Measurements from ENCODE around the gene TMTC2. TPM values are rescaled to one million over a fixed set of nuclear protein-coding genes. Genes with fewer than 3 reads are reported as not detected.
A peak's percentile ranks its signal among the peaks of the same experiment; 100 is the strongest.
"Not testable (repeated sequence)": the region's sequence is repeated elsewhere in the genome, so short reads cannot be mapped to it uniquely, and the experiment has no call there.

TMTC2 gene
- total RNA-seq, 1 donor from 2014 or later, result 37.3 TPM

DNA sequence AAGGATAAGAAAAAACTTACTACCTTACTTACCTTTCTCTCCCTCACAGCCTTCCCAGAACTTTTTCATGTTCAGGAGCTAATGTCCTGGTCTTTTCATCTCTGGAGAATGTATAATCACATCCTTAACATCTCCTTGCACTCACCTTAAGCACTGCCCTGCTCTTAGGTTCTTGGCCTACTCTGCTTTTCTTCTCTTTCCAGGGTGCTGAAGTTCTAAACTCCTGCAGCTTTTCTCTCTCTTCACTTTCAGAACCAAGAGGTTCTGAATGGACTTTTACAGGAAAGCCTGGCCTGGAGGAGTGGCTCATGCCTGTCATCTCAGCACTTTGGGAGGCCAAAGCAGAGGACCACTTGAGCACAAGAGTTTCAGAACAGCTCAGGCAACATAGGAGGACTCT lies 101.9 kb downstream of the TMTC2 start:
- no peak for DNase-seq (ENCODE audit: low spot score)

- no peak for DNase-seq (ENCODE audit: low spot score)
Observed at GRCh38 chr12:82789674-82790073, 103.0 kb downstream of the TMTC2 start.

GRCh38 chr12:82793751-82794281 lies 107.1 kb downstream of the TMTC2 start:
- peak; percentile 15 for DNase-seq (ENCODE audit: low spot score)

DNA sequence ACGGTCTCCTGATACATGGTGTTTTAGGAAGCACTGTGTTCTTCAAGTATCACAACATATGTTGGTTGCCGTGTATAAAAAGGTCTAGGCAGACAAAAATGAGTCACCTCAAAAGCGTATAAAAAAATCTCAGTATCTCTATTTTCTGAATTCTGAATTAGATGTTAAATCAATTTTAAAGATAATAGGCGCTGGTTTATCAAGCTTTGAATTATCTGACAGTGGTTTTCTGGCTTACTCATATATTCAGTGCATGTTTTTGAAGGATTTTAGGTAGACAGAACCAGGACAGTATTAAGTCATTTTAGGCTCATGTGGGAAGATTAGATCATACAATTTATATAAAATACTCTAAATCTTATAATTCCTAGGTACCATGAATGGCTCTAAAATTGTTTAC lies 110.8 kb downstream of the TMTC2 start:
- peak; percentile 18 for DNase-seq (ENCODE audit: low spot score)

- DNase-seq (ENCODE audit: low spot score), result no peak
Observed at GRCh38 chr12:82800185-82800584, 113.5 kb downstream of the TMTC2 start.

GRCh38 chr12:82801951-82802610 lies 115.4 kb downstream of the TMTC2 start:
- DNase-seq (ENCODE audit: low spot score), result no peak

- DNase-seq (ENCODE audit: low spot score), result no peak
Observed at GRCh38 chr12:82803201-82803600, 116.5 kb downstream of the TMTC2 start.

- DNase-seq (ENCODE audit: low spot score), result no peak
Observed at GRCh38 chr12:82804601-82805000, 117.9 kb downstream of the TMTC2 start.

GRCh38 chr12:82805004-82805403 lies 118.3 kb downstream of the TMTC2 start:
- DNase-seq (ENCODE audit: low spot score), result not testable (repeated sequence)

DNA sequence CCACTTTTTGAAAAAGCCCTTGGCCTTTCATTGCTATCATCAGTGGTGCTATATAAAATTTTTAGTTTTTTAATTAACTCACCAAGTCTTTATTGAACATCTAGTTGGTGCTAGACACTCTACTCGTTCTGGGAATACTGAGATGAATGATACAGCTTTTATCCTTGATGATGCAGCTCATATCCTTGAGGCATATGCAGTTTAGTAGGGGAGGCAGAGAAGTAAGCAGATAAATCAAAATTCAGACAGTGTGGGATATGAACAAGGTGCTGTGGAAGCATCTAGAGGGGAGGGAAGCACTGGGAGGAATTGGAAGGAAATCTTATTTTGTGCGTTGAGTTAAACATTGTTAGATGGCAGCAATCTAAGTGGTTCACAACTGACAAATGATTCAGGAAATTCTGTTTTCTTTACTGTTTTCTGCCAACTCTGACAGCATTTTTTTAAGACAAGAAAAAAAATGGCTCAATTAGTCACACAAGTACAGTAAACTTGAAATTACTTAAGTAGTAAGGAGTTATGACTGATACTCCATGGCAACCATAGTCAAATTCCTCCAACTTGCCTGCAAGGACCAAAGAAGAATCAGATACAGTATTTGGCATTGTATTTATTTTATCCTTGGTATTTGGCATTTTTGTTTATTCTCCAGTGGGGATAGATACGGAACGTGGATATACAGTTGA lies 119.2 kb downstream of the TMTC2 start:
- no peak for DNase-seq (ENCODE audit: low spot score)

- no peak for DNase-seq (ENCODE audit: low spot score)
Observed at GRCh38 chr12:82807132-82807737, 120.5 kb downstream of the TMTC2 start.

GRCh38 chr12:82810568-82810967 lies 123.9 kb downstream of the TMTC2 start:
- DNase-seq (ENCODE audit: low spot score), result no peak

DNA sequence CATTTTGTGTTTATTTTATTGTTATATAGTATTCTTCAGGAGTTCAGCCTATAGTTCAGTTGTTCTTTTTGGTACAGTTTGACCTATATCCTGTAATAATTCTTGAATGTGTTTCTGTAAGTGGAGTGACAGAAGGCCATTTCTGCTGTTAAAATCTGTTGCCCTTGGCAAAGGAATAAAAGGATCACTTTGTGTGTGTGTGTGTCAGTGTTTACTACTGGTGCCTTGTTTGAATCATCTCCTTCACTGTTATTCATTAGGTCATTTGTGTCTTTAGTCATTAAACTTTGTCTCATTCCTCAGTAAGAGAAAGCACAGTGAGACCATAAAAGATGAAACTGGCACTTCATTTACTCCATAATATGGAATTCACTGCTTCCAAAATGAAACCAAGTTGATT lies 130.7 kb downstream of the TMTC2 start:
- DNase-seq (ENCODE audit: low spot score), result no peak

DNA sequence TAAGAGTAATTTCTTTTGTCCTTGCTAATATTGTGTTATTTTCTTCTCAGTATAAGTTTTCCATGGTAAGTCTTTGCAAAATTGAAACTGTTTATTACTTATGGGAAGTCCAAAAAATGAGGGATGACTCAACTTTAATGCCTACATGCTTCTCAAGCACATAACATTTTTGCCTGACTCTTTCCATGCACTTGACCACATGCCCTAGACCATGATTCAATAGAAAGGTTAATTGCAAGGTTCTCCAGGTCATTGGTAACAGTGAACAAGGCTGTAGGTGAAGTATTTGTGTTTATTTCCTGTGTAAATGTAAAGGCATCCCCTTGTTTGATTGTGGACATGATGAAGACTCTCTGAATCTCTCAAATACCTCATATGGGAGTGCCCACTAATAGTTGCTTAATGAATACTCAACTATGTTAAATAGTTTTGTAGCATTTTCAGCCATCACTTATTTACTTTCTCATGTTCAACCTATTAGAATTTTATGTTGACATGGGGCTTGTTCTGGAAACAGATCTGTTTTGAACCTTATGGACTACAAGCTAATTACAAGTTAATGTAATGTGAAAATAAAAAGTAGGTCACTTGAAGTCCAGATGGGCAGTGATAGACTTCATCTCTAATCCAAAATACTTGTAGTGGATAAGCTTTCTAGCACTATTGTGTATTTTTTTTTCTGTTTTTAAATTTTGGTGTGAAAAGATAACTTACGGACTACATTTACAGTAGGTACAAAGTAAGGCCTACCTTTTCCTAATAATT lies 131.7 kb downstream of the TMTC2 start:
- DNase-seq (ENCODE audit: low spot score), result no peak

DNA sequence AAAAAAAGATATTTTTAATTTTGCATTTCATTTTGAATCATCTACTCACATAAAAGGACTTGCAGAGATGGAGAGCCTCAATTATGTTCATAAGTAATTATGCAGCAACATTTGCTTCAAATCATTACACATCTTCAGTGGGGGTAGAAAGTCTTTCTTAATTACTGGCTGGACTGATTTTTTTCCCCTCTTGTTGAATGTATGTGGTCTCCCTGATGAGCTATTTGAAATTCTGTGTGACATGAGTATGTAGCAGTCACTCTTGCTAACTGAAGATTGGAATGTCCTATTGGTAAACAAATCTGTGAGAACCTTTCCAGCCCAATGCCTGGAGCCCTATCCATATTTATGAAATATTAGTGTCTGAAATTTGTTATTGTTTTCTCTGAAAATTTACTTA lies 139.8 kb downstream of the TMTC2 start:
- DNase-seq (ENCODE audit: low spot score), result no peak

GRCh38 chr12:82832096-82832495 lies 145.4 kb downstream of the TMTC2 start:
- no peak for DNase-seq (ENCODE audit: low spot score)

DNA sequence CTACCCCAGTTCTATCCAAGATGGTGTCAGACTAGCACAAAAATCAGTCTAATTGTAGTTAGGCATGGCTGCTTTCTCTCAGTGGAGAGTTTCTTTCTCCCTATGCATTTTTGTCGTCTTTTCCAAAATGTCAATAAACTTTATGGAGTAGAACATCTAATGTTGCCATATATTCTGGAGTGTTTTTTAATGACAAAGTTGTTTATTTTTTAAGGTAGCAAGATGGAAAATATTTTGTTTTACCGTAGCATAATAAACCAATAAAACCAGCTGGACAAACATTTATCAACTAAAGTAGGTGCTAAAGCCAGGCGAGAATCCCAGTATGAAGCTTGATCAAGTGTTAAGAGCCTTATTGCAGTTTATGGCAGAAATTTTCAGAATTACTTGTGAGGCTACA lies 146.3 kb downstream of the TMTC2 start:
- DNase-seq (ENCODE audit: low spot score), result no peak

- DNase-seq (ENCODE audit: low spot score), result no peak
Observed at GRCh38 chr12:82833481-82833880, 146.8 kb downstream of the TMTC2 start.

DNA sequence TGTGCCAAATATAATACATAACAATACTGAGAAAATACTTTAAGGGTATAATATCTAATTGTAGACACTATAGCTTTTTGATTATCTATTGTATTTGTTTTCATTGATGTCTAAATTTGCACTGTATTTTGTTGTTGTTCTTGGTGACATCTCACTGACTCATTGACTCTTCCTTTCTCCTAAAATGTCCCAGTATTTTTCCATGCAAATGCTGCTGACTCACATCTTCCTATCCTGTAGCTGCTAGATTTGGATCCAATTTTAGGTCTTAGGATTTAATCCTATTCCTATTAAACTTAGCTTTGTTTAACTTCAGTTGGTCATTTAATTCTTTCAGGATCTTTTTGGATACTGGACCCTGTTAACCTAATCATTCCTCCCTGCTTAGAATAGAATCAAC lies 148.5 kb downstream of the TMTC2 start:
- DNase-seq (ENCODE audit: low spot score), result no peak

DNA sequence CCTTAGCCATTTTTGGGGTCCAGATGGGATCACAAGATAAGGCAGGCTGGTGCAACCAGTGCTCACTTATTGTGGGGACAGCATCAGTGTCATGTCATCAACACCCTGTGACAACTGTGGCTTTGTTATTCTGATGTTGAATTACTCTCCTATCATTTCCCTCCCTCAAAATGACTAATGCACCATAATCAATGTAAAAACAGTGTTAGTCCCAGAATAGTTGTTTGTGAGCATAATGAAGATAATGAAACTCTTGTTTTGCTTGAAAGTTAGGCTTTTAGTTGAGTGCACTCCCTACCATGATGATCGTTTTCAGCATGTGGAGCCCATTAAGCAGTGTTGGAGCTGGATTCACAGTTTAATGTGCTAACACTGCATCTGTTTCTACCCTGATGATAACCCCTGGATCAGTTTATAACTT lies 151.4 kb downstream of the TMTC2 start:
- DNase-seq (ENCODE audit: low spot score), result no peak

DNA sequence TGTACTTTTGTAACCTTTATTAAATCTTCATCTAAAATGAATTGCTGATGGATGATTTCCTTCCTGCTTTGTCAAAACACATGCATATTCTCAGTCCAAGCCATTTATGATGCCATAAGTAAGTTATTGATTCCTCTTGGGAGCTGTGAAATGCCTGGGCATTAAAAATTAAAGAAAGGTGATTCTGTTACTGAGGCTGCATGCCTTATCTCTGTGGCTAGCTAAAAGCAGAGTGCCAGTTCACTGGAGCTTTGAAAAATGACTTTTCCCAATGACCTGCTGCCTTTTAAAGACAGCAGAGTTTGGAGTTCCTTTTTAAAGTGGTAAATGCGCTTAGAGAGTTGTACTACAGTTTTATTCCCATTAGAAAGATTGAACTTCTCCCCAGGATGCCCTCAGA lies 152.1 kb downstream of the TMTC2 start:
- DNase-seq (ENCODE audit: low spot score), result no peak

DNA sequence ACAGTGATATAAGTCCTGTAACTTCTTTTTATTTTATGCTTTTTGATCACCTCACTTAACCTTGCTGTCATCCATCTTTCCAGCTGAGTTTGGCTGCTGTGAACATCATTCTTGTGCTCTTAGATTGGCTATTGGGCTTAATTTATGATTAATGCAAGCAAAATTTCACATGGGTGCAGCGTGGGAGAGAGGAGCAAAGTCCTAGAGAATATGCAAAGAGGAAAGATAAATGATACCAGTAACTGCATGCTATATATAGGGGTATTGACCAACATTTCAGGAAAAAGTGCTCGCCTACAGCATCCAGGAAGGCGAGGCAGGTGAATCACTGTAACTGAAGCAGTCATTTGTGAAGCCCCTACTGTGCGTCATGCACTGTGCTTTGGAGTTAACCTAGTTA lies 153.1 kb downstream of the TMTC2 start:
- DNase-seq (ENCODE audit: low spot score), result no peak
